ENCODE results near the gene ZC3H6. TPM values are rescaled to one million over a fixed set of nuclear protein-coding genes. Genes with fewer than 3 reads are reported as not detected.

ZC3H6 gene
- total RNA-seq = 16.6 and 21.9 TPM in 2 replicates
- total RNA-seq (2013) = 17.5 TPM
- polyA plus RNA-seq = 2.8 and 4.4 TPM in 2 replicates
- 5.5 and 7.7 TPM in 2 replicates for polyA minus RNA-seq

GRCh38 chr2:112275311-112275886 is at the start of gene ZC3H6:
Gene ZC3H6 (plus strand): TSS chr2:112275597. CDS start chr2:112275995, 398 bp downstream.
- H3K4me1 Mint-ChIP-seq = peaks cover 15% of the 10 kb centered on the region
- Histone ChIP-seq H3K36me3 (replicated peaks in 1 of 2; ENCODE audit: control extremely low read depth in 1 of 2, control insufficient read depth in 1 of 2, extremely low read depth in 1 of 2, insufficient read depth in 2 of 2, low read length in 1 of 2) (no peaks in the 10 kb centered on the region), H3K27ac (ENCODE audit: low read length in 2 of 2) (peak within 1 kb of the TSS; percentile 99 to 100), H3K27me3 (replicated peaks in 1 of 4; ENCODE audit: control extremely low read depth in 1 of 4, control insufficient read depth in 3 of 4, insufficient read depth in 4 of 4, low read length in 3 of 4) (no peaks in the 10 kb centered on the region), H2AFZ (ENCODE audit: insufficient read depth, low read depth, low read length, poor library complexity, severe bottlenecking) (peak within 1 kb of the TSS; percentile 86), H3K79me2 (ENCODE audit: control insufficient read depth, insufficient read depth, low read length) (peaks cover 7% of the 10 kb centered on the region), H3K4me3 (ENCODE audit: control extremely low read depth in 1 of 5, extremely low read depth in 1 of 5, insufficient read depth in 1 of 5, low read depth in 2 of 5, low read length in 4 of 5) (peak within 1 kb of the TSS; percentile 85 to 99 (median 97)), H3K4me2 (replicated peaks; ENCODE audit: low read depth, low read length, poor library complexity, severe bottlenecking) (peak within 1 kb of the TSS; percentile 86), H3K4me1 (ENCODE audit: control insufficient read depth in 2 of 2, insufficient read depth in 2 of 2, low read length in 2 of 2) (peaks cover 4 to 10% of the 10 kb centered on the region in 2 donors), H3K9ac (ENCODE audit: low read length) (peak within 1 kb of the TSS; percentile 100), H4K20me1 (ENCODE audit: control insufficient read depth, insufficient read depth, low read length, poor library complexity, severe bottlenecking) (no peaks in the 10 kb centered on the region), H3K9me3 (ENCODE audit: control extremely low read depth in 1 of 3, control insufficient read depth in 2 of 3, insufficient read depth in 1 of 3, low read length in 2 of 3) (no peaks in the 10 kb centered on the region)
- ChIA-PET POLR2A (interaction anchor here (0.7 to 1.7 kb wide), 5 partner anchors 13 to 221 kb away, joined by 4 to 13 read pairs (median 4); partner anchors contain the start of genes TMEM87B and ZC3H8), CTCF (interaction anchor here (3.2 kb wide), 1 partner anchor 16 kb away, joined by 22 read pairs; no protein-coding TSS in a partner anchor)
- WGBS (ENCODE audit: insufficient coverage) = under 1% methylated on average over 60 of the region's 60 CpGs
- DNase-seq = peak; percentile 100
- no peaks in the 10 kb centered on the region for H3K27me3 Mint-ChIP-seq
- no peaks in the 10 kb centered on the region for H3K9me3 Mint-ChIP-seq (ENCODE audit: insufficient read depth)
- peak within 1 kb of the TSS; percentile 96 for H3K4me3 Mint-ChIP-seq
- intact Hi-C loops (cut with micrococcal nuclease) = loop anchor here (1.0 to 5.0 kb wide), 6 partner anchors 20 to 1598 kb away; partner anchors contain the start of genes ANAPC1, BUB1, POLR1B and SLC20A1
- peak; percentile 89 for ATAC-seq (ENCODE audit: low read depth)
- TF ChIP-seq EZH2 (IDR thresholded peaks at IDR 0.05; ENCODE audit: borderline replicate concordance, insufficient read depth, low read depth, low read length, poor library complexity, severe bottlenecking) (no peak), CTCF (IDR thresholded peaks at IDR 0.05) (no peak)
- H3K27ac Mint-ChIP-seq = peak within 1 kb of the TSS; percentile 100

- Mint-ChIP-seq H3K4me3 (no peak overlapping the region), H3K9me3 (ENCODE audit: insufficient read depth) (no peaks in the 10 kb centered on the region), H3K27me3 (no peaks in the 10 kb centered on the region), H3K27ac (no peak overlapping the region), H3K4me1 (no peaks in the 10 kb centered on the region)
- Histone ChIP-seq H2AFZ (ENCODE audit: insufficient read depth, low read depth, low read length, poor library complexity, severe bottlenecking) (no peak overlapping the region), H3K4me1 (ENCODE audit: control insufficient read depth in 2 of 2, insufficient read depth in 2 of 2, low read length in 2 of 2) (no peaks in the 10 kb centered on the region), H3K4me3 (ENCODE audit: control extremely low read depth in 1 of 5, extremely low read depth in 1 of 5, insufficient read depth in 1 of 5, low read depth in 2 of 5, low read length in 4 of 5) (no peak overlapping the region), H3K9ac (ENCODE audit: low read length) (no peak overlapping the region), H4K20me1 (ENCODE audit: control insufficient read depth, insufficient read depth, low read length, poor library complexity, severe bottlenecking) (no peaks in the 10 kb centered on the region), H3K27ac (ENCODE audit: low read length in 2 of 2) (no peak overlapping the region), H3K79me2 (ENCODE audit: control insufficient read depth, insufficient read depth, low read length) (no peaks in the 10 kb centered on the region), H3K36me3 (replicated peaks in 1 of 2; ENCODE audit: control extremely low read depth in 1 of 2, control insufficient read depth in 1 of 2, extremely low read depth in 1 of 2, insufficient read depth in 2 of 2, low read length in 1 of 2) (peaks cover 8 to 17% of the 10 kb centered on the region in 2 experiments), H3K4me2 (replicated peaks; ENCODE audit: low read depth, low read length, poor library complexity, severe bottlenecking) (no peak overlapping the region), H3K9me3 (ENCODE audit: control extremely low read depth in 1 of 3, control insufficient read depth in 2 of 3, insufficient read depth in 1 of 3, low read length in 2 of 3) (no peaks in the 10 kb centered on the region), H3K27me3 (replicated peaks in 1 of 4; ENCODE audit: control extremely low read depth in 1 of 4, control insufficient read depth in 3 of 4, insufficient read depth in 4 of 4, low read length in 3 of 4) (no peaks in the 10 kb centered on the region)
- intact Hi-C loops (cut with micrococcal nuclease) = no loop called here
- ChIA-PET CTCF (no interaction called here), POLR2A (no interaction called here)
- no peak for TF ChIP-seq EZH2 (IDR thresholded peaks at IDR 0.05; ENCODE audit: borderline replicate concordance, insufficient read depth, low read depth, low read length, poor library complexity, severe bottlenecking)
- TF ChIP-seq CTCF (IDR thresholded peaks at IDR 0.05) = no peak
- DNase-seq (no peak), ATAC-seq (ENCODE audit: low read depth) (no peak)
These were observed 46.0 kb upstream of the ZC3H6 start for GRCh38 chr2:112229348-112229747.
